ENCODE data around the gene F10. TPM values are rescaled to one million over a fixed set of nuclear protein-coding genes. Genes with fewer than 3 reads are reported as not detected.

The F10 gene
- polyA plus RNA-seq, 1 of the 3 experiments (the other 2 are of a cell fraction): 12.5 TPM

DNA sequence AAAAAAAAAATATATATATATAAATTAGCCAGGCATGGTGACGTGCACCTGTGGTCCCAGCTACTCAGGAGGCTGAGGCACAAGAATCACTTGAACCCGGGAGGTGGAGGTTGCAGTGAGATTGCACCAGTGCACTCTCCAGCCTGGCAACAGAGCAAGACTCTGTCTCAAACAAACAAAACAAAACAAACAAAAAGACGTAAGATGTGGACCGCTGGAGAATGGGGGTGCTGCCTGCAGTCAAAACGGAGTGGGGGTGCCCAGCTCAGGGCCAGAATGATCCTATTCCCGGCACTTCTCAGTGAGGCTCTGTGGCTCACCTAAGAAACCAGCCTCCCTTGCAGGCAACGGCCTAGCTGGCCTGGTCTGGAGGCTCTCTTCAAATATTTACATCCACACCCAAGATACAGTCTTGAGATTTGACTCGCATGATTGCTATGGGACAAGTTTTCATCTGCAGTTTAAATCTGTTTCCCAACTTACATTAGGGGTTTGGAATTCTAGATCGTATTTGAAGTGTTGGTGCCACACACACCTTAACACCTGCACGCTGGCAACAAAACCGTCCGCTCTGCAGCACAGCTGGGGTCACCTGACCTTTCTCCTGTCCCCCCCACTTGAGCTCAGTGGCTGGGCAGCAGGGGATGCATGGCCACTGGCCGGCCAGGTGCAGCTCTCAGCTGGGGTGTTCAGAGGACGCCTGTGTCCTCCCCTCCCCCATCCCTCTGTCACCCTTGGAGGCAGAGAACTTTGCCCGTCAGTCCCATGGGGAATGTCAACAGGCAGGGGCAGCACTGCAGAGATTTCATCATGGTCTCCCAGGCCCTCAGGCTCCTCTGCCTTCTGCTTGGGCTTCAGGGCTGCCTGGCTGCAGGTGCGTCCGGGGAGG lies 17.3 kb upstream of the F10 start, which contains the start of gene F7:
Gene F7 (plus strand): TSS at position 760 of the 889 bp plus-strand sequence. CDS start 51 bp downstream, at position 811.
- Histone ChIP-seq H3K36me3 (replicated peaks in 1 of 2; ENCODE audit: control insufficient read depth in 1 of 2, insufficient read depth in 2 of 2, low read length in 1 of 2) (no peaks in the 10 kb centered on the region), H3K4me3 (ENCODE audit: low read depth in 2 of 2, low read length in 1 of 2) (no peak within 1 kb of the TSS), H3K9ac (no peak within 1 kb of the TSS), H3K79me2 (ENCODE audit: insufficient read depth) (no peaks in the 10 kb centered on the region), H3K27me3 (ENCODE audit: insufficient read depth) (peaks cover 4% of the 10 kb centered on the region), H3K9me3 (no peaks in the 10 kb centered on the region), H3K27ac (ENCODE audit: low read depth in 2 of 2, low read length in 1 of 2) (no peak within 1 kb of the TSS), H3K4me1 (ENCODE audit: control insufficient read depth in 1 of 2, insufficient read depth in 2 of 2, low read depth in 1 of 2, low read length in 1 of 2) (no peaks in the 10 kb centered on the region), H3F3A (replicated peaks; ENCODE audit: insufficient read depth) (no peaks in the 10 kb centered on the region), H2AFZ (ENCODE audit: low read depth) (no peak within 1 kb of the TSS), H3K4me2 (no peak within 1 kb of the TSS), H3K9me2 (no peaks in the 10 kb centered on the region), H4K20me1 (ENCODE audit: insufficient read depth) (no peaks in the 10 kb centered on the region)
- TF ChIP-seq MXI1 (IDR thresholded peaks at IDR 0.05; ENCODE audit: low read depth, low read length) (no peak), NFIC (IDR thresholded peaks at IDR 0.05; ENCODE audit: borderline replicate concordance) (no peak), SIN3A (IDR thresholded peaks at IDR 0.05; ENCODE audit: borderline replicate concordance, low read depth, low read length) (no peak), FOSL2 (IDR thresholded peaks at IDR 0.05; ENCODE audit: borderline replicate concordance, low read depth) (no peak), RAD21 (IDR thresholded peaks at IDR 0.05; ENCODE audit: low read length) (no peak), ELF1 (IDR thresholded peaks at IDR 0.05) (no peak), NRF1 (IDR thresholded peaks at IDR 0.05; ENCODE audit: low read depth, low read length) (no peak), JUND (IDR thresholded peaks at IDR 0.05) (no peak), EZH2phosphoT487 (IDR thresholded peaks at IDR 0.05; ENCODE audit: borderline replicate concordance, low read depth) (no peak), RCOR1 (IDR thresholded peaks at IDR 0.05; ENCODE audit: low read length) (no peak), FOXJ3 (CRISPR knock-in tag; IDR thresholded peaks at IDR 0.05) (no peak)
- TF ChIP-seq, protein P1, sequence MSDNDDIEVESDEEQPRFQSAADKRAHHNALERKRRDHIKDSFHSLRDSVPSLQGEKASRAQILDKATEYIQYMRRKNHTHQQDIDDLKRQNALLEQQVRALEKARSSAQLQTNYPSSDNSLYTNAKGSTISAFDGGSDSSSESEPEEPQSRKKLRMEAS (IDR thresholded peaks at IDR 0.05; ENCODE audit: low read depth): no peak
- TF ChIP-seq, protein P2, sequence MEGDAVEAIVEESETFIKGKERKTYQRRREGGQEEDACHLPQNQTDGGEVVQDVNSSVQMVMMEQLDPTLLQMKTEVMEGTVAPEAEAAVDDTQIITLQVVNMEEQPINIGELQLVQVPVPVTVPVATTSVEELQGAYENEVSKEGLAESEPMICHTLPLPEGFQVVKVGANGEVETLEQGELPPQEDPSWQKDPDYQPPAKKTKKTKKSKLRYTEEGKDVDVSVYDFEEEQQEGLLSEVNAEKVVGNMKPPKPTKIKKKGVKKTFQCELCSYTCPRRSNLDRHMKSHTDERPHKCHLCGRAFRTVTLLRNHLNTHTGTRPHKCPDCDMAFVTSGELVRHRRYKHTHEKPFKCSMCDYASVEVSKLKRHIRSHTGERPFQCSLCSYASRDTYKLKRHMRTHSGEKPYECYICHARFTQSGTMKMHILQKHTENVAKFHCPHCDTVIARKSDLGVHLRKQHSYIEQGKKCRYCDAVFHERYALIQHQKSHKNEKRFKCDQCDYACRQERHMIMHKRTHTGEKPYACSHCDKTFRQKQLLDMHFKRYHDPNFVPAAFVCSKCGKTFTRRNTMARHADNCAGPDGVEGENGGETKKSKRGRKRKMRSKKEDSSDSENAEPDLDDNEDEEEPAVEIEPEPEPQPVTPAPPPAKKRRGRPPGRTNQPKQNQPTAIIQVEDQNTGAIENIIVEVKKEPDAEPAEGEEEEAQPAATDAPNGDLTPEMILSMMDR (IDR thresholded peaks at IDR 0.05): no peak
- TF ChIP-seq, protein P3, sequence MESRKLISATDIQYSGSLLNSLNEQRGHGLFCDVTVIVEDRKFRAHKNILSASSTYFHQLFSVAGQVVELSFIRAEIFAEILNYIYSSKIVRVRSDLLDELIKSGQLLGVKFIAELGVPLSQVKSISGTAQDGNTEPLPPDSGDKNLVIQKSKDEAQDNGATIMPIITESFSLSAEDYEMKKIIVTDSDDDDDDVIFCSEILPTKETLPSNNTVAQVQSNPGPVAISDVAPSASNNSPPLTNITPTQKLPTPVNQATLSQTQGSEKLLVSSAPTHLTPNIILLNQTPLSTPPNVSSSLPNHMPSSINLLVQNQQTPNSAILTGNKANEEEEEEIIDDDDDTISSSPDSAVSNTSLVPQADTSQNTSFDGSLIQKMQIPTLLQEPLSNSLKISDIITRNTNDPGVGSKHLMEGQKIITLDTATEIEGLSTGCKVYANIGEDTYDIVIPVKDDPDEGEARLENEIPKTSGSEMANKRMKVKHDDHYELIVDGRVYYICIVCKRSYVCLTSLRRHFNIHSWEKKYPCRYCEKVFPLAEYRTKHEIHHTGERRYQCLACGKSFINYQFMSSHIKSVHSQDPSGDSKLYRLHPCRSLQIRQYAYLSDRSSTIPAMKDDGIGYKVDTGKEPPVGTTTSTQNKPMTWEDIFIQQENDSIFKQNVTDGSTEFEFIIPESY (IDR thresholded peaks at IDR 0.05; ENCODE audit: borderline replicate concordance, low read depth): no peak
- 64% methylated on average over 16 of the region's 17 CpGs for WGBS (ENCODE audit: low lambda C conversion rate)
- DNase-seq: no peak
- ChIA-PET CTCF (interaction anchor here (1.6 kb wide), 1 partner anchor 11 kb away, joined by 3 read pairs; no protein-coding TSS in a partner anchor), POLR2A (interaction anchor here (0.6 kb wide), 2 partner anchors 12 to 25 kb away, joined by 3 read pairs; no protein-coding TSS in a partner anchor)
